ENCODE measurements around the gene FBLN1.

GRCh38 chr22:45650721-45651120, 148.0 kb downstream of the FBLN1 start:
- no peak for TF ChIP-seq CTCF (conservative IDR thresholded peaks at IDR 0.05)
- TF ChIP-seq ZFX (IDR thresholded peaks at IDR 0.05): no peak

Measured in C4-2B (cell line).